ENCODE results near the gene SPR.

- TF ChIP-seq, protein P1, sequence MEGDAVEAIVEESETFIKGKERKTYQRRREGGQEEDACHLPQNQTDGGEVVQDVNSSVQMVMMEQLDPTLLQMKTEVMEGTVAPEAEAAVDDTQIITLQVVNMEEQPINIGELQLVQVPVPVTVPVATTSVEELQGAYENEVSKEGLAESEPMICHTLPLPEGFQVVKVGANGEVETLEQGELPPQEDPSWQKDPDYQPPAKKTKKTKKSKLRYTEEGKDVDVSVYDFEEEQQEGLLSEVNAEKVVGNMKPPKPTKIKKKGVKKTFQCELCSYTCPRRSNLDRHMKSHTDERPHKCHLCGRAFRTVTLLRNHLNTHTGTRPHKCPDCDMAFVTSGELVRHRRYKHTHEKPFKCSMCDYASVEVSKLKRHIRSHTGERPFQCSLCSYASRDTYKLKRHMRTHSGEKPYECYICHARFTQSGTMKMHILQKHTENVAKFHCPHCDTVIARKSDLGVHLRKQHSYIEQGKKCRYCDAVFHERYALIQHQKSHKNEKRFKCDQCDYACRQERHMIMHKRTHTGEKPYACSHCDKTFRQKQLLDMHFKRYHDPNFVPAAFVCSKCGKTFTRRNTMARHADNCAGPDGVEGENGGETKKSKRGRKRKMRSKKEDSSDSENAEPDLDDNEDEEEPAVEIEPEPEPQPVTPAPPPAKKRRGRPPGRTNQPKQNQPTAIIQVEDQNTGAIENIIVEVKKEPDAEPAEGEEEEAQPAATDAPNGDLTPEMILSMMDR (IDR thresholded peaks at IDR 0.05): no peak
- no peak for TF ChIP-seq POLR2A (IDR thresholded peaks at IDR 0.05)
Measured at GRCh38 chr2:72940786-72941185, 53.6 kb downstream of the SPR start.

Data from testis (tissue), 2 donors.